ENCODE measurements around the gene PLCL2. TPM values are rescaled to one million over a fixed set of nuclear protein-coding genes. Genes with fewer than 3 reads are reported as not detected.

The PLCL2 gene
- total RNA-seq, 1 donor from 2014 or later = 94.1 TPM

DNA sequence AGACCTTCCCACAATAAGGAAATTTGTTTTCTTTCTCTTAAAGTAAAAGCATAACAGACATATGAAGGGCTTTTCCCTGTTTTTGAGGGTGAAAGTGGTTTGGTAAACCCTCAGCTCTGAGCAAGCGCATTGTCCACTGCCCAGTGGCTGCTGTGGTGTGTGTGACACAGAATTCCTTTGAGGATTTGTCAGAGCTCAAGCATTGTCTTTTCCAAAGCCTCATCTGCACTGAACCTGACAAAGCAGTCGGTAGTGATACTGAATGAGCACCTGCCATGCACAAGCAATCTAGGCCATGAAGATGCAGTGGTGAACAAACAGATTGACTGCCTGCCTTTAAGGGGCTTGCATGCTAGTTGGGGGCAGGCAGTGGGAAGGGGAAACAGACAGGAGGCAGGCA is 128.3 kb downstream of the PLCL2 start:
- no peak for DNase-seq

DNA sequence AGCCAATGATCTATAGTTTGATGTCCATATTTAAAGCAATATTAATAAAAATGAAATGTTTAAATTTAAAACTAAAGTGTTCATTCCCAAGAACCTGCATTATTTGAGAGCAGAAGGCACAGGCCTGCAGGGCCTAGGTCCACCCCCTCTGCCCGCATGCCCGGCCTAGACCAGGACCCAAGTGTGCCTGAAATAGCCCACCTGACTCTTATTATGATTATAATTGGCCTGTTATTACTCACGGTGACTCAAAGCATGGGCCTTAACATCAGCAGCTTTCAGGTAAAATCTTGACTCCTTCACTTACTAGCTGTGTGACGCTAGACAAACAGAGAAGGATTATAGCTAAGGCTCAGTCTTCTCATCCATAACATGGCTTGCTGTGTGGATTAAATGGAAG is 128.8 kb downstream of the PLCL2 start:
- no peak for DNase-seq

DNA sequence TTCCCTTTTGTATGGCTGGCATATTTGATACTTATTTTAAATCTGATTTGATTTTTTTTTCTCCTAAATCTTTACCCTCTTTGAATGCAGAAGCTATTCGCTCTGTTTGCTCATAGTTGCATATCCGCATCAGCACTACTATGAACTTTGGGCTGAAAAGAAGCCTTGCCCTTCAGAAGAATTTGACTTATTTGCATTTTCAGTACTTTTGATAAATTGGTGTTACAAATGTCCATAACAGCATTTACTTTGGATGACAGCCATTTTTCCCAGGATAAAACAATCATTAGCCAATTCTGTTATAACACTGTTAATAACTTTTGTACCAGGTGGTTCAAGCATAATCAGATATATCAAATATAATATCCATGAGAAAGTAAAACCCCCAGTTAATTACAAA is 129.5 kb downstream of the PLCL2 start:
- DNase-seq = no peak

DNA sequence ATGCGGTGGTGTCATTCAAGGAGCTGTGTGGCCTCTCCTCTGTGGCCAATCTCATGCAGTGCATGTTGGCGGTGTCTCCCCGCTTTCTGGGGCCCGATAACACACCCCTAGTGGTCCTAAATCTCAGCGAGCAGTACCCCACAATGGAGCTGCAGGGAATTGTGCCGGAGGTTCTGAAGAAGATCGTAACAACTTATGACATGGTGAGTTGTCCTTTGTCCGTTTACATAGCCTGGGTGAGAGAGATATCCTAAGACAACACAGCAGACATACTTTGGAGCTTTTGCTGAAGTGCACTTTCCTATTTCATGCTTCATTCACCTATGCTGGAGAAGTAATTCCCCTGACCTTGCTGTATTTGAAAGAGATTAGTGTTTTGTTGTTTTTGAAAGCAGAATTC is 130.0 kb downstream of the PLCL2 start:
- DNase-seq = no peak

GRCh38 chr3:17021614-17022013 is 136.9 kb downstream of the PLCL2 start:
- DNase-seq = no peak

DNA sequence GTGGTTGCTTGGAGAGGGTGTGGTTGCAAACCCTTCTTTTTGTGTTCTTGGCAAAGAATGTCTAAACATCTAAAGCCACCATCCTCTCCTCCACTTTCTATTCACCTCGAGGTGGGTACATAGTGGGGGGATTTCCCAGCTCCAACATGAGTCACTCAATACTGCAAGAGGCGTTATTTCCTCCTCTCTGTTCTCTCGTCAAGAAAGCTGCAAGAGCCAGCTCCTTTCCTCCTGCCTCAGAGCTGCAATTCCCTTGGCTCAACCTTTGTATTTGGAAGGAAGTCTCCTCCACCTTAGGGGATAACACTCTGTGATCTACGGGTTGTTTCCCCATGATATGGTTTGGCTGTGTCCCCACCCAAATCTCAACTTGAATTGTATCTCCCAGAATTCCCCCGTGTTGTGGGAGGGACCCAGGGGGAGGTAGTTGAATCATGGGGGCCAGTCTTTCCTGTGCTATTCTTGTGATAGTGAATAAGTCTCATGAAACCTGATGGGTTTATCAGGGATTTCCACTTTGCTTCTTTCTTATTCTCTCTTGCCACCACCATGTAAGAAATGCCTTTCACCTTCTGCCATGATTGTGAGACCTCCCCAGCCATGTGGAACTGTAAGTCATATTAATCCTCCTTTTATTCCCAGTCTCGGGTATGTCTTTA is 138.4 kb downstream of the PLCL2 start:
- no peak for DNase-seq

GRCh38 chr3:17025594-17026139 is 140.9 kb downstream of the PLCL2 start:
- DNase-seq = no peak

GRCh38 chr3:17027318-17027717 is 142.6 kb downstream of the PLCL2 start:
- no peak for DNase-seq

- DNase-seq = no peak
These were observed 143.6 kb downstream of the PLCL2 start for GRCh38 chr3:17028363-17028762.

GRCh38 chr3:17030438-17030837 is 145.7 kb downstream of the PLCL2 start:
- DNase-seq = no peak

- DNase-seq = no peak
These were observed 146.3 kb downstream of the PLCL2 start for GRCh38 chr3:17030956-17031652.

DNA sequence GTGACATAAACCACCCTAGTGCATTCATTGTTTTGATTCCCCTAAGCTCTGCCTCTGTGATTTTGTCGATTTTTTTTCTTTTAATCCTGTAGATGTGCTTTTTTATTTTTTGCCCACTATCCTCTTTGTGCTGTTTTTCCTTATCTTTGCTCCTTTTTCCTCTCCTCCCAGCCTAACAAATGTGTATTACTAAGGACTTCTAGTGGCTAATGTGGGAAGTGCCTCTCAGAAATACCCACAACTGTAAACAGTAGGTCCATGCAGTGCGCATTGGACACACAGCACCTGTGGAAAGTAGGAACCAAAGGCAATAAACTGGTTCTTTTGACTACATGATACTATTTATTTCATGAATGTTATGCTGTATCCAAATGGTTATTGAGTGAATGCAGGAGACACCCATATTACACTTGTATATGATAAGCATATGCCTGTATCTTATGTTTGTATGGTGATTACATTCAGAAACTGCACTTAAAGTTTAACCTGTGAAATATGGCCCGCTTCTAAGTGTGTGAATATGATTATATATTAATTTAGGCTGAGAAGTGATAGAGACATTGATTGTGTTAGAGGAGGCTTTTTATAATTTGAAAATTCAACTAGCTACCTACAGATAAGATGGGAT is 147.8 kb downstream of the PLCL2 start:
- peak; percentile 32 for DNase-seq

DNA sequence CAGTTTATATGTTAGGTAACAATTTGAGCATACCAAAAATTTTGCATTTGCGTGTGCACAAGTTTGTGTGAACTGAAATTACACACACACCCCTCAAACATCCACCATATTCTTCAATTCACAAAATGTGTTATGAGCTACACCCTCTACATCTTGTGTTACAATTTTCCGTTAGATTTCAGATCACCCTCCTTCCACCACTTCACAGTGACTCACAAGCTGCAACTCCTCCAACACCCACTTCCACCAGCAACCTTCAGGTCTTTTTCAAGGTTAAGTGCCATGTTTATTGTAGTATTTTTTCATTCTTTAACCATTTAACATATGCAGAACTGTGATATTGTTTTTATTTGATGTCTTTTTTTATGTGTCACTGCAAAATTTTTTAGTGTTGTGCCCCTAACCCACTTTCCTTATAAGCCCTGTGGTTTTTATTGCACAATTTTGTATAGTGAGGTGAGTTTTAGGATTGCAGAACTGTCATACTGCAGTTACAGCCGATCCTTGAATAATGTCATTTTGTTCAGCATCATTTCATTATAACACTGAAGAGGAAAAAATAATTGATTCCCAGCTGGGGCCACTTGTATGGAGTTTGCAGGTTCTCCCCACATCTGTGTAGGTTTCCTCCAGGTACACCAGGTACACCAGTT is 148.9 kb downstream of the PLCL2 start:
- DNase-seq = no peak

DNA sequence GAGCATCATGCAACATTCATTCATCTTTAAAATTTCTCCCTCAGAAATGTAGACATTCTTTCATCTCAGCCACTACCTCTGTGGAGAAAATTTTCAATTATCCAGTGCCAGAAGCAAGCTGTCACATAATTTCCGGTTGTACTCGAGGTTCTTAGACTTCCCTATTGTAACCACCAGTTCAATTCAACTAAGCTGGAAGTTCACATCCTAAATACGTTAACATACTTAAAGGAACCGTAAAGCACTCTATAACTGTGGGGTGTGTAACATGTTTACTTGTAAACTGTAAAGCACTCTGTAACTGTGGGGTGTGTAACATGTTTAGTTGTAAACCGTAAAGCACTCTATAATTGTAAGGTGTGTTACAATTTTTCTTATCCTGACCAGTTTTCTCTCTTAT is 150.3 kb downstream of the PLCL2 start:
- no peak for DNase-seq

DNA sequence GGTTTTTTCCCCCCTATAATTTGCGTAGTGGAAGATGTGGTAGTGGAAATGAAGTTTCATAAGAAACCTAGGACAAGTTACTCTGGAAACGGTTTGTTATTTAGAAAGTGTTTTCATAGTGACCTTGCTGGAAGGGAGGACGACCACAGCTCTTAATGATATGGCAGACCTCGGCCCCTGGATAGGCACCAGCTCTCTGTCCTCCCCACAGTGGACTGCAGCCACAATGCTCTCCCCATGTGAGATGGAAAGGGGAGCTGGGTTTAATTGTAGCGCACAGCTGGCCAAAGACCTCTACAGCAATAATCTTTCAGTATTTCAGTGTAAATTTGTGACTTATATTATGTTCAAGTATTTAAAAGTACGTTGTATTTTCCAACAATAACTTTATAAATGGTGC is 151.2 kb downstream of the PLCL2 start:
- no peak for DNase-seq

GRCh38 chr3:17038141-17038540 is 153.4 kb downstream of the PLCL2 start:
- no peak for DNase-seq

DNA sequence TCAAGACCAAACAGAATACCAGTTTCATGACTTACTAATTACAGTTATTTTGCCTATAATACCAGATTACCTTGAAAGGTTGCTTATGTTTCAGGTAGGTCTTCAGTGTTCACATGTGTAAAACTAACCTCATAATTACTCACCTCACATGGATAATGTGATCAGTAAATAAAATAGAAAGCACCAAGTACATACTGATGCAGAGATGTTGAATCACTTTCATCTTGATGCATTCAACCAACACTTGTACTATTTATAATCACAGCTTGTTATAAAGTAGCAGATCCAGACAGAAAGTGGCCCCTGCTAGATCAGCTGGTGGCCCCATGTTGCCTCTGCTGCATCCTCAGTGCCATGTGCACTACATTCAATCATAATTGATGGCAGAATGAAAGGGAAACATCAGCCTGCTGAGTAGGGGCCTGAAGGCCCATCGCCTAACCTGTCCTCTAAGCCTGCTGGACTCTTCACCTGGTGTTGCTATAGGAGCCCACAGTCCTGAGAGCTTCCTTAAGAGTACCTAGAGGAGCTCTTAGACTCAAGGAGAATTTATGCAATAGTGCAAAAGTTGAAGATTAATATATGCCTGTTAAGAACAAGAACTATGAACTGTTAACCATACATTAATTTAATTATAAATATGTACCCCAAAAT is 154.3 kb downstream of the PLCL2 start:
- no peak for DNase-seq

DNA sequence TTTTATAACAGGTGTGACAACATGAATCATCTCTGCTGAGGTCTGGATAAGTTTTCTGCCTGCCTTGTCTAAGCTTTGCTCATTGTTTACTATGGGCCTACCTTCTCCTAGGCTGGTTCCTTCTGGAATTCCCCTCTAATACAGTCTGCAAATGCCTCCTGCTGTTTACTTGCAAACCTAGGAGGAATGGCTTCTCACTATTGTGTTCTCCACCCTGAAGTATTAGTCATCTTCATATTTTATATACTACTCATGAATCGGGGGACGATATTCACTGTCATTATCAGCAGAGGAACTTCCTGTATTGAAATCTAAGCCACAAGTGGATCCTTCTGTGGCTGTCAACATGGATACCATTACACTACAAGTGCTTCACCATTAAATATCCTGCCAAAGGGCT is 154.8 kb downstream of the PLCL2 start:
- DNase-seq = peak; percentile 12

- DNase-seq = peak; percentile 20
These were observed 155.7 kb downstream of the PLCL2 start for GRCh38 chr3:17040322-17040989.

DNA sequence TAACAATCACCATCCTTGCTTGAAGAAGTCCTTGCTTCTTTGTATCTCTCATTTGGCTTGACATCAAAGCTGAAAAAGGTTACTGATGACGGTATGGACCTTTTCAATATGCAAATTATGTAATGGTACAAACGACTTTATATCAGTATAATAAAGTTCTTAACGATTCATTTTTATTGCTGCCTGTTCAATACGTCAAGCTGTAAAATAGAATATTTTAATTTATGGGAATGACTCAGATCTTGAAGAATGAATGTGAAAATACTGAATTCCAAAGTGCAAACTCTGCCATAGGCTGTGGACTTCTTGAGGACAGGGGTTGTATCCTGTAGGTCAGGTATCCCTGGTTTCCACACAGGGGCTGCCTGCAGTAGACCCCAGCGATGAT is 156.2 kb downstream of the PLCL2 start:
- no peak for DNase-seq

- no peak for DNase-seq
These were observed 160.1 kb downstream of the PLCL2 start for GRCh38 chr3:17044855-17045254.

- no peak for DNase-seq
These were observed 160.9 kb downstream of the PLCL2 start for GRCh38 chr3:17045705-17046104.
